Kidney glomerular epithelial cell (primary cell): ENCODE results near the gene MAGEE1.

Experiments
- DNase-seq: peaks from one replicate; lab custom pipeline; 2025; lab: John Stamatoyannopoulos, UW

MAGEE1 gene

GRCh38 chrX:76427560-76428242, at the start of gene MAGEE1:
TSS of gene MAGEE1 (plus strand) at chrX:76427710. CDS start at chrX:76427931, 221 bp downstream.
- DNase-seq = peak; percentile 49

GRCh38 chrX:76398970-76399369, 28.5 kb upstream of the MAGEE1 start:
- no peak for DNase-seq

- no peak for DNase-seq
Measured at GRCh38 chrX:76407795-76408194, 19.7 kb upstream of the MAGEE1 start.

- DNase-seq = no peak
Measured at GRCh38 chrX:76420237-76420636, 7.3 kb upstream of the MAGEE1 start.

GRCh38 chrX:76428243-76429130, 977 bp downstream of the MAGEE1 start:
- no peak for DNase-seq

GRCh38 chrX:76433219-76433618, 5.7 kb downstream of the MAGEE1 start:
- DNase-seq = peak; percentile 6

GRCh38 chrX:76434103-76434741, 6.7 kb downstream of the MAGEE1 start:
- no peak for DNase-seq

- DNase-seq = no peak
Measured at GRCh38 chrX:76439188-76439587, 11.7 kb downstream of the MAGEE1 start.

- DNase-seq = no peak
Measured at GRCh38 chrX:76453737-76454406, 26.4 kb downstream of the MAGEE1 start.

- no peak for DNase-seq
Measured at GRCh38 chrX:76454456-76454927, 27.0 kb downstream of the MAGEE1 start.

GRCh38 chrX:76477353-76477752, 49.8 kb downstream of the MAGEE1 start:
- no peak for DNase-seq
